GM12873 (cell line): ENCODE results near the gene FLOT2.

Source experiments
- CTCF ChIP-seq: IDR thresholded peaks from 2 replicates; pipeline ENCODE4 v1.5.1; 2012; ENCODE audit warnings: low read depth, mild to moderate bottlenecking, moderate library complexity, low read length, control low read depth; ENCODE audit not compliant: insufficient read depth; ENCODE audit errors: missing control alignments

The FLOT2 gene

GRCh38 chr17:28940675-28941074, 43.1 kb upstream of the FLOT2 start:
- no peak for TF ChIP-seq CTCF

GRCh38 chr17:28940142-28940541, 42.6 kb upstream of the FLOT2 start:
- TF ChIP-seq CTCF, result no peak

GRCh38 chr17:28938552-28938951, 41.0 kb upstream of the FLOT2 start:
- no peak for TF ChIP-seq CTCF

GRCh38 chr17:28937044-28937729, 39.7 kb upstream of the FLOT2 start:
- no peak for TF ChIP-seq CTCF

GRCh38 chr17:28935744-28936460, 38.4 kb upstream of the FLOT2 start:
- TF ChIP-seq CTCF, result no peak

- TF ChIP-seq CTCF, result no peak
Measured at GRCh38 chr17:28929787-28930186, 32.3 kb upstream of the FLOT2 start.

- no peak for TF ChIP-seq CTCF
Measured at GRCh38 chr17:28928061-28928460, 30.5 kb upstream of the FLOT2 start.
